ENCODE data around the gene SLC16A7.

Gene SLC16A7

DNA sequence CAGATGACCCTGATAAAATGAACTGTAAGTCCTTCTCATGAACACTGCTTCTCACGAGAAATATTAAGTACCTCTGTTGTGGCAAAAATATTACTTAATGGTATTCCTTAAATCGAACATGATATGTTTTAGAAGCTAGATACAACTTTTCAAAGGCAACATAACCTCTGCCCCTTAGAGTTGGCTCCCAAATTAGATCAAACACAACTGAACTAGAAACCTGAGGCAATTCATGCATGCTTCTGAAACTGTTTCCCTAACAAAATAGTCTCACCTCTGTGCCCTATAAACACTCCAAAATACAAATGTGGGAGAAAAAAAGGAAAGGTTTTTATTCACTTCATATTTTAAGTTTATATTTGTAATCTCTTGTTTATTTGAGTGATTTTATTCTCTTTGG lies 121.6 kb downstream of the SLC16A7 start:
- peak overlapping the region; percentile 46 for H3K9ac ChIP-seq (ENCODE audit: insufficient read length)
- 0 out of 2 replicates have a peak overlapping the region, but pooled peaks have one; percentile 25 for H3K27ac ChIP-seq
- TF ChIP-seq POLR2AphosphoS5 (IDR thresholded peaks at IDR 0.05; ENCODE audit: borderline replicate concordance, low read depth, low read length) (no peak), FOXP2 (optimal IDR thresholded peaks at IDR 0.05; ENCODE audit: control extremely low read depth, extremely low read length, insufficient read depth) (no peak), EZH2 (IDR thresholded peaks at IDR 0.05) (no peak)
- no peaks in the 10 kb centered on the region for H3K9me3 ChIP-seq (ENCODE audit: low read depth, low read length)
- no peaks in the 10 kb centered on the region for H3K36me3 ChIP-seq (ENCODE audit: insufficient read depth, low read length)
- no peak for DNase-seq (ENCODE audit: low read depth, low spot score)
- no peak overlapping the region for H3K4me3 ChIP-seq

GRCh38 chr12:59719701-59720100 lies 123.9 kb downstream of the SLC16A7 start:
- Histone ChIP-seq H3K36me3 (ENCODE audit: insufficient read depth, low read length) (no peaks in the 10 kb centered on the region), H3K9me3 (ENCODE audit: low read depth, low read length) (no peaks in the 10 kb centered on the region), H3K9ac (ENCODE audit: insufficient read length) (no peak overlapping the region), H3K27ac (no peak overlapping the region), H3K4me3 (no peak overlapping the region)
- TF ChIP-seq POLR2AphosphoS5 (IDR thresholded peaks at IDR 0.05; ENCODE audit: borderline replicate concordance, low read depth, low read length) (no peak), FOXP2 (optimal IDR thresholded peaks at IDR 0.05; ENCODE audit: control extremely low read depth, extremely low read length, insufficient read depth) (no peak), EZH2 (IDR thresholded peaks at IDR 0.05) (no peak)
- DNase-seq (ENCODE audit: low read depth, low spot score) = no peak

DNA sequence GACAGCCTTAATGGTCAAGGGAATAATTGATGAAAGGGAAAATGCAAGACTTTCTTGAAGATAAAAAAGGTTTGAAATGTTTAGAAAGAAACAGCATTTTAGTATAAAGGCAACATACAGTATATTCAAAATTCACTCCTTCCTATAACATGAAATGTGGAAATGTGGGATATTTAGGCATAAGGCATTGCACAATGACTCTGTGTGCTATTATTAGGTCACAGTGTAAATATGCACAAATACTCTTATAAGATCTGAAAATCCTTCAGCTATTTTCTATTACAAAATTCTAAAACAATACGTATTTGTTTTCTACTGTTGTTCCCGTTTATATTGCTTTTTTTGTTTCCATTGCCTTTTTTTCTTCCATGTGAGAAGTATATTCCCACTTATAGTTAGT lies 127.7 kb downstream of the SLC16A7 start:
- Histone ChIP-seq H3K4me3 (no peak overlapping the region), H3K9me3 (ENCODE audit: low read depth, low read length) (no peaks in the 10 kb centered on the region), H3K9ac (ENCODE audit: insufficient read length) (no peak overlapping the region), H3K27ac (no peak overlapping the region), H3K36me3 (ENCODE audit: insufficient read depth, low read length) (no peaks in the 10 kb centered on the region)
- TF ChIP-seq POLR2AphosphoS5 (IDR thresholded peaks at IDR 0.05; ENCODE audit: borderline replicate concordance, low read depth, low read length) (no peak), FOXP2 (optimal IDR thresholded peaks at IDR 0.05; ENCODE audit: control extremely low read depth, extremely low read length, insufficient read depth) (no peak), EZH2 (IDR thresholded peaks at IDR 0.05) (no peak)
- no peak for DNase-seq (ENCODE audit: low read depth, low spot score)

DNA sequence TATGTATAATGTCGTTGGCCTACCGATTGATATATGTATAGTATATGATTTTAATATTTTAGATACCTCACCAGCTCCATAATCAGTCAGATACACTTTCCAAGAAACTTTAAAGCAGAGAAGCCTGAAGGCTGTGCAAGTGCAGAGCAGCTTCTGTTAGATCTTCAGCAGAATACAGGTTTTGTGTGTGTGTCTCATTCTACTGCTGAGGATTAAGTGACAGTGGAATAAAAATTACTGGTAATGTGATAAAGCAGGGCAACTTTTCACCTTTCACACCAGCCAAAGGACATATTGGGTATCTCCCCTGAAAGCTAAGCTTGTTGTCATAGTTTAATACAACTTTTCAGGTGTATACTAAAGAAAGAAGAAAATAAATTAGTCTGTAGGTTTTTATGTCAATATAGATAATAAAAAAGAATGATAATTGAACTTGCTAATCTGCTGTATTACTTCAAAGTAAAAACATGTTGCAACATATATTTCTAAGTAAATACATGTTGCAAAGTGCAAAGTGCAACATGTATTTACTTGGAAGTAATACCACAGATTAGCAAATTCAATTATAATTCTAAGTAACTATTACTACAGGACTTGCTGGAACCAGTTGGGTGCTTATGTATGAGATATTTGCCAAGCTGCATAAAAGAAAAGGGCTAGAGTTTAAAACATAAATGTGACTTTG lies 128.3 kb downstream of the SLC16A7 start:
- Histone ChIP-seq H3K9ac (ENCODE audit: insufficient read length) (no peak overlapping the region), H3K27ac (no peak overlapping the region), H3K36me3 (ENCODE audit: insufficient read depth, low read length) (no peaks in the 10 kb centered on the region), H3K4me3 (no peak overlapping the region), H3K9me3 (ENCODE audit: low read depth, low read length) (no peaks in the 10 kb centered on the region)
- no peak for TF ChIP-seq POLR2AphosphoS5 (IDR thresholded peaks at IDR 0.05; ENCODE audit: borderline replicate concordance, low read depth, low read length)
- TF ChIP-seq FOXP2 (optimal IDR thresholded peaks at IDR 0.05; ENCODE audit: control extremely low read depth, extremely low read length, insufficient read depth) = no peak
- no peak for TF ChIP-seq EZH2 (IDR thresholded peaks at IDR 0.05)
- no peak for DNase-seq (ENCODE audit: low read depth, low spot score)

GRCh38 chr12:59733200-59733599 lies 137.4 kb downstream of the SLC16A7 start:
- no peaks in the 10 kb centered on the region for H3K36me3 ChIP-seq (ENCODE audit: insufficient read depth, low read length)
- no peak overlapping the region for H3K27ac ChIP-seq
- DNase-seq (ENCODE audit: low read depth, low spot score) = no peak
- no peaks in the 10 kb centered on the region for H3K9me3 ChIP-seq (ENCODE audit: low read depth, low read length)
- H3K4me3 ChIP-seq = no peak overlapping the region
- H3K9ac ChIP-seq (ENCODE audit: insufficient read length) = no peak overlapping the region
- TF ChIP-seq EZH2 (IDR thresholded peaks at IDR 0.05) = no peak
- no peak for TF ChIP-seq FOXP2 (optimal IDR thresholded peaks at IDR 0.05; ENCODE audit: control extremely low read depth, extremely low read length, insufficient read depth)
- TF ChIP-seq POLR2AphosphoS5 (IDR thresholded peaks at IDR 0.05; ENCODE audit: borderline replicate concordance, low read depth, low read length) = no peak

DNA sequence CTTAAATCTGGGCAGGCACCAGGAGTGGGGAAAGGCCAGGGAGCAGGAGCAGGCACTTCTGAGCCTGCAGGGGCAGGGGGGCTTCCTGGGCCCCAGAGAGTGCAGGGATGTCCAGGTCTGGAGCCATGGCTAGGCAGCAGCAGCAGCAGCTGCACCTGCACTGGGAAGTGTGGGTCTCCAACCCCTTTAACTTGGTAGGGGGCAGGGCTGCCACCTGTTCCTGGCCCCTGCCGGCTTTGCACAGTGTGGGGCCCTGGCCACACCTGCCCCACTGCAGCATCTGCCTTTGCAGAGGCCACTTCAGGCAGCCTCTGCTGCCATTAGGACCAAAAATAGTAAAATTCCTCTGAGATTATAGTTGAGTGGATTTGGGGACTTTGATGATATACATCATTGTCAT lies 138.5 kb downstream of the SLC16A7 start:
- no peak overlapping the region for H3K9ac ChIP-seq (ENCODE audit: insufficient read length)
- H3K27ac ChIP-seq = no peak overlapping the region
- TF ChIP-seq EZH2 (IDR thresholded peaks at IDR 0.05) = no peak
- TF ChIP-seq FOXP2 (optimal IDR thresholded peaks at IDR 0.05; ENCODE audit: control extremely low read depth, extremely low read length, insufficient read depth) = no peak
- no peak for TF ChIP-seq POLR2AphosphoS5 (IDR thresholded peaks at IDR 0.05; ENCODE audit: borderline replicate concordance, low read depth, low read length)
- H3K36me3 ChIP-seq (ENCODE audit: insufficient read depth, low read length) = no peaks in the 10 kb centered on the region
- no peak for DNase-seq (ENCODE audit: low read depth, low spot score)
- no peak overlapping the region for H3K4me3 ChIP-seq
- no peaks in the 10 kb centered on the region for H3K9me3 ChIP-seq (ENCODE audit: low read depth, low read length)

- Histone ChIP-seq H3K4me3 (no peak overlapping the region), H3K9me3 (ENCODE audit: low read depth, low read length) (no peaks in the 10 kb centered on the region), H3K36me3 (ENCODE audit: insufficient read depth, low read length) (no peaks in the 10 kb centered on the region), H3K27ac (no peak overlapping the region), H3K9ac (ENCODE audit: insufficient read length) (no peak overlapping the region)
- TF ChIP-seq FOXP2 (optimal IDR thresholded peaks at IDR 0.05; ENCODE audit: control extremely low read depth, extremely low read length, insufficient read depth) (no peak), EZH2 (IDR thresholded peaks at IDR 0.05) (no peak), POLR2AphosphoS5 (IDR thresholded peaks at IDR 0.05; ENCODE audit: borderline replicate concordance, low read depth, low read length) (no peak)
- no peak for DNase-seq (ENCODE audit: low read depth, low spot score)
Measured at GRCh38 chr12:59735231-59735630, 139.4 kb downstream of the SLC16A7 start.

DNA sequence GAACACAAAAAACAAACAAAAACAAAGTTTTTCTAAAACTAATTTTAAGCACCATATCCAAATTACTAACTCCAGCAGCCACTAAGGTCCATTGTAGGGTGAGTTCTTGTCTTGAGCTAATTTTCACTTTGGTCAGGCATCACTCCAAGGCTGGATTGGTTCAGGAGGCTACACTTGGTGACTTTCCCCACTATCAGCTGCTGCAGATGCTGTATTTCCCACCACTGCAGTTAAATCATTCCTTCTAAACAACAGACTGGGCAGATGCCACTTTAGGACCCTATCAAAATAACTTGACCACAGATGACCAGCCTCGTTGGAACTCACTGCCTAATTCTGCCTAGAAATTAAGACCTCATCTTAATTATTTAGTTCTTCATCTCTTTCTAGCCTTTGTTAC lies 140.5 kb downstream of the SLC16A7 start:
- Histone ChIP-seq H3K36me3 (ENCODE audit: insufficient read depth, low read length) (no peaks in the 10 kb centered on the region), H3K27ac (no peak overlapping the region), H3K4me3 (no peak overlapping the region), H3K9me3 (ENCODE audit: low read depth, low read length) (no peaks in the 10 kb centered on the region), H3K9ac (ENCODE audit: insufficient read length) (no peak overlapping the region)
- TF ChIP-seq FOXP2 (optimal IDR thresholded peaks at IDR 0.05; ENCODE audit: control extremely low read depth, extremely low read length, insufficient read depth) (no peak), POLR2AphosphoS5 (IDR thresholded peaks at IDR 0.05; ENCODE audit: borderline replicate concordance, low read depth, low read length) (no peak), EZH2 (IDR thresholded peaks at IDR 0.05) (no peak)
- no peak for DNase-seq (ENCODE audit: low read depth, low spot score)

- no peaks in the 10 kb centered on the region for H3K9me3 ChIP-seq (ENCODE audit: low read depth, low read length)
- no peak overlapping the region for H3K9ac ChIP-seq (ENCODE audit: insufficient read length)
- TF ChIP-seq FOXP2 (optimal IDR thresholded peaks at IDR 0.05; ENCODE audit: control extremely low read depth, extremely low read length, insufficient read depth) (no peak), POLR2AphosphoS5 (IDR thresholded peaks at IDR 0.05; ENCODE audit: borderline replicate concordance, low read depth, low read length) (no peak), EZH2 (IDR thresholded peaks at IDR 0.05) (no peak)
- no peak overlapping the region; the same call in 1 of the 2 replicates for H3K4me3 ChIP-seq
- peak overlapping the region; percentile 57; the same call in 1 of the 2 replicates for H3K27ac ChIP-seq
- H3K36me3 ChIP-seq (ENCODE audit: insufficient read depth, low read length) = no peaks in the 10 kb centered on the region
- peak; percentile 22 for DNase-seq (ENCODE audit: low read depth, low spot score)
Measured at GRCh38 chr12:59736786-59737185, 141.0 kb downstream of the SLC16A7 start.
